CD4-positive, alpha-beta T cell (primary cell): ENCODE measurements around the gene COP1. TPM values are rescaled to one million over a fixed set of nuclear protein-coding genes. Genes with fewer than 3 reads are reported as not detected.

ENCODE experiments used
- ATAC-seq: fragments of 200-7000 bp; cut with Tn5 transposase; one replicate; pipeline ENCODE4 v1.10.0; 2022; ENCODE audit warnings: mild to moderate bottlenecking; ENCODE audit not compliant: poor library complexity
- CTCF ChIA-PET: fragments of 350-600 bp; sonication (Branson Sonifier 250); formaldehyde crosslinking; loops from one replicate; lab custom pipeline; 2021; ENCODE audit warnings: antibody characterized with exemption, inconsistent platforms; lab: Charles Lee
- POLR2A ChIA-PET: fragments of 350-600 bp; sonication (Branson Sonifier 250); formaldehyde crosslinking; loops from one replicate; lab custom pipeline; 2021; ENCODE audit warnings: antibody characterized with exemption, inconsistent platforms; lab: Charles Lee
- DNase-seq, 14 experiments: peaks; one replicate each; pipeline ENCODE4 v3.0.0-alpha.2; 2013 to 2020; ENCODE audit warnings: mixed read lengths in 2 of 14
- H3K27ac ChIP-seq, 2 donors: one replicate each; pipeline versions ENCODE4 v1.5.1 to v1.7.0; 2013; ENCODE audit warnings: low read length in 2 of 2, low read depth in 1 of 2, mild to moderate bottlenecking in 1 of 2
- H3K27me3 ChIP-seq, 2 experiments: 1 replicate in 1 of 2; 2 replicates in 1 of 2; pipeline versions ENCODE4 v1.6.1 to v1.7.0; 2013; ENCODE audit warnings: low read length in 2 of 2, control low read depth in 1 of 2, mild to moderate bottlenecking in 1 of 2, moderate library complexity in 1 of 2; ENCODE audit not compliant: insufficient read depth in 2 of 2, control insufficient read depth in 1 of 2
- H3K36me3 ChIP-seq: one replicate; pipeline ENCODE4 v1.6.1; 2013; ENCODE audit warnings: low read length, control low read depth; ENCODE audit not compliant: insufficient read depth
- H3K4me1 ChIP-seq: one replicate; pipeline ENCODE4 v1.6.1; 2013; ENCODE audit warnings: low read length, control low read depth; ENCODE audit not compliant: insufficient read depth
- H3K4me3 ChIP-seq: one replicate; pipeline ENCODE4 v1.5.1; 2013; ENCODE audit warnings: mild to moderate bottlenecking, low read length, moderate library complexity
- H3K9me3 ChIP-seq, 2 experiments: 1 replicate in 1 of 2; 2 replicates in 1 of 2; pipeline versions ENCODE4 v1.6.1 to v1.7.0; 2013; ENCODE audit warnings: low read length in 2 of 2, mild to moderate bottlenecking in 2 of 2, control low read depth in 1 of 2, moderate library complexity in 1 of 2; ENCODE audit not compliant: control insufficient read depth in 1 of 2, insufficient read depth in 1 of 2
- H3K27ac Mint-ChIP-seq: one replicate; pipeline ENCODE4 v1.8.0; 2020; ENCODE audit warnings: mixed read lengths
- H3K27me3 Mint-ChIP-seq: one replicate; pipeline ENCODE4 v1.8.0; 2021; ENCODE audit warnings: mixed read lengths
- H3K36me3 Mint-ChIP-seq: one replicate; pipeline ENCODE4 v1.8.0; 2021; ENCODE audit warnings: low read depth, mixed read lengths
- H3K4me1 Mint-ChIP-seq: one replicate; pipeline ENCODE4 v1.8.0; 2021; ENCODE audit warnings: low read depth, mixed read lengths
- H3K4me3 Mint-ChIP-seq: one replicate; pipeline ENCODE4 v1.8.0; 2020; ENCODE audit warnings: mild to moderate bottlenecking, mixed read lengths
- H3K9me3 Mint-ChIP-seq: one replicate; pipeline ENCODE4 v1.8.0; 2020; ENCODE audit warnings: mixed read lengths
- CTCF ChIP-seq: fragments of 200-600 bp; IDR thresholded peaks from one replicate; pipeline ENCODE4 v1.8.0; 2022; ENCODE audit warnings: antibody characterized with exemption, mild to moderate bottlenecking
- intact Hi-C, 2 experiments: fragments of 100-400 bp; cut with DNase I in 1 of 2; cut with micrococcal nuclease in 1 of 2; formaldehyde crosslinking; loops; one replicate each; pipeline versions ENCODE4 v1.15.1 to v1.9.0; 2023 to 2025; cut with DNase I, micrococcal nuclease
- total RNA-seq, 174 experiments: library from RNA in 2 of 174; stranded (reverse) in 2 of 174; gene quantifications; one replicate each; pipeline ENCODE4 v1.2.3 and lab custom pipeline; 2021 to 2026

Gene COP1
- total RNA-seq, 2 experiments from 2014 or later, result 38.6 to 42.2 TPM

GRCh38 chr1:175904808-175905207 lies 302.3 kb downstream of the COP1 start:
- peaks cover 0 to 4% of the 10 kb centered on the region in 2 experiments for H3K9me3 ChIP-seq
- intact Hi-C loops, result no loop called here

GRCh38 chr1:175902281-175902680 lies 304.8 kb downstream of the COP1 start:
- ChIA-PET CTCF (no interaction called here), POLR2A (no interaction called here)
- Histone ChIP-seq H3K27me3 (no peaks in the 10 kb centered on the region), H3K9me3 (peaks cover 0 to 4% of the 10 kb centered on the region in 2 experiments), H3K4me3 (no peak overlapping the region), H3K36me3 (no peaks in the 10 kb centered on the region), H3K27ac (no peak overlapping the region), H3K4me1 (no peaks in the 10 kb centered on the region)
- TF ChIP-seq CTCF, result no peak
- Mint-ChIP-seq H3K9me3 (no peaks in the 10 kb centered on the region), H3K36me3 (no peaks in the 10 kb centered on the region), H3K4me3 (no peak overlapping the region), H3K4me1 (no peaks in the 10 kb centered on the region), H3K27ac (no peak overlapping the region), H3K27me3 (no peaks in the 10 kb centered on the region)
- DNase-seq (no peak), ATAC-seq (no peak)
- intact Hi-C loops, result no loop called here

More at GRCh38 chr1:175904808-175905207, 302.3 kb downstream of the COP1 start:
- Histone ChIP-seq H3K36me3 (no peaks in the 10 kb centered on the region), H3K27ac (no peak overlapping the region), H3K4me3 (no peak overlapping the region), H3K27me3 (no peaks in the 10 kb centered on the region), H3K4me1 (no peaks in the 10 kb centered on the region)
- ATAC-seq (no peak), DNase-seq (no peak)
- peaks cover 19% of the 10 kb centered on the region for H3K36me3 Mint-ChIP-seq
- H3K4me3 Mint-ChIP-seq, result no peak overlapping the region
- H3K4me1 Mint-ChIP-seq, result no peaks in the 10 kb centered on the region
- H3K27ac Mint-ChIP-seq, result no peak overlapping the region
- TF ChIP-seq CTCF, result no peak
- ChIA-PET POLR2A (no interaction called here), CTCF (interaction anchor here (0.6 kb wide), 1 partner anchor 42 kb away, joined by 3 read pairs; no protein-coding TSS in a partner anchor)
- no peaks in the 10 kb centered on the region for H3K27me3 Mint-ChIP-seq
- no peaks in the 10 kb centered on the region for H3K9me3 Mint-ChIP-seq

- Histone ChIP-seq H3K27me3 (no peaks in the 10 kb centered on the region), H3K9me3 (no peaks in the 10 kb centered on the region), H3K27ac (no peak overlapping the region), H3K36me3 (no peaks in the 10 kb centered on the region), H3K4me1 (no peaks in the 10 kb centered on the region), H3K4me3 (no peak overlapping the region)
- ATAC-seq (no peak), DNase-seq (no peak)
- Mint-ChIP-seq H3K4me1 (no peaks in the 10 kb centered on the region), H3K36me3 (no peaks in the 10 kb centered on the region), H3K27ac (no peak overlapping the region), H3K27me3 (no peaks in the 10 kb centered on the region), H3K4me3 (no peak overlapping the region), H3K9me3 (no peaks in the 10 kb centered on the region)
- POLR2A ChIA-PET, result no interaction called here
- CTCF ChIA-PET, result no interaction called here
- intact Hi-C loops, result no loop called here
- no peak for TF ChIP-seq CTCF
Measured at GRCh38 chr1:175901076-175901836, 305.8 kb downstream of the COP1 start.
